T47D (cell line): ENCODE measurements around the gene TBC1D23.
"Not testable (repeated sequence)": the region's sequence is repeated elsewhere in the genome, so short reads cannot be mapped to it uniquely, and the experiment has no call there.

Experiments
- DNase-seq, 2 experiments: peaks; one replicate each; pipeline versions ENCODE4 v3.0.0 to v3.0.0-alpha.2; 2011 to 2012; ENCODE audit warnings: low read depth in 1 of 2, low spot score in 1 of 2
- JUND ChIP-seq: IDR thresholded peaks from 2 replicates; pipeline ENCODE4 v1.6.1; 2012; ENCODE audit warnings: low read depth
- in situ Hi-C: cut with HindIII; loops from 2 replicates; pipeline ENCODE4 v1.10.0; 2016; ENCODE audit warnings: low sequenced_read_pairs, low pct_unique_long_range_greater_than_20kb

TBC1D23 gene

DNA sequence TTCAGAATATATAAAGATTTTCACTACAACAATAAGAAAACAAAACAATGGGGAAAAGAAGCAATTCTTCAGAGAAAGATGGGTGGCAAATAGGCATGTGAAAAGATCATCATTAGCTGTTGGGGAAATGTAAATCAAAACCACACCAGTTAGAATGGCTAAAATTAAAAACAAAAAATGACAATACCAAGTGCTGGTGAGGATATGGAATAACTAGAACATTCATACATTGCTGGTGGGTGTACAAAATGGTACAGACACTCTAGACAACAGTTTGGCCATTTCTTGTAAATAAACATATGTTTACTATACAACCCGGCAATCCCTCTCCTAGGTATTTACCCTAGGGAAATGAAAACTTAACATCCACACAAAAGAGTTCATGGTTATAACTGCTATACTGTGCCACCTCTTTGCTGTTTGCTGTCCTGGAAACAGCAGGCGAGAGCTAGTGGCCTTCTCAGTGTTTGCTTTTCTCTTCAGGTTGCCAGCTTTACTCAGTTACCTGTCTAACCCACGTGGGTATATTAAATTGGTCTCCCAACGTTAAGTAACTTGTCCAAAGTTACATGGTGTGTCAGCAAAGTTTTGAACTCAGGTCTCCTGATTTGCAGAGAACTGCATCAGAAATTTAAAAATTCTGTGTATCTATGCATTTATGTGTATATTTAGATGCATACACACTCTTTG lies 69.2 kb downstream of the TBC1D23 start:
- DNase-seq = peak; percentile 5 to 31
- in situ Hi-C loops = no loop called here
- no peak for TF ChIP-seq JUND

GRCh38 chr3:100330651-100331050 lies 69.9 kb downstream of the TBC1D23 start:
- no peak for TF ChIP-seq JUND
- in situ Hi-C loops = no loop called here
- DNase-seq = no peak

DNA sequence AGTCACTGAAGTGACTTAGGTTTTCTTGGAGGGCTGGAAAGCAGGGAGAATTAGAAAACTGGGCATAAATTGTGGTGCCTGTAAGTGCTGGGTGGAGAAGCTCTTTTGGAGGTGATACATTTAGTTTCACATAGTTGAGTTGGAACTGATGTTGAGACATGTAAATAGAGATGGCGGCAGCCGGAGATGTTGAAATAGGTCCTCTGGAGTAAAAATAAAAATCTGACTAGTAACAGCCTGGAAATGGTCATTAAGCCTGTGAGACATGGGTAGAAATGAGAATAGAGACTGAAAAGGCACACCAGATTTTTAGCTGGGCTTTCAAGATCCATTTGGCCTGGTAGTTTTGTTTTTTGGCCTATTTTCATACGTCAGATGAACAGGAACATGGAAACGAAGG lies 70.9 kb downstream of the TBC1D23 start:
- DNase-seq = no peak
- in situ Hi-C loops = no loop called here
- no peak for TF ChIP-seq JUND

DNA sequence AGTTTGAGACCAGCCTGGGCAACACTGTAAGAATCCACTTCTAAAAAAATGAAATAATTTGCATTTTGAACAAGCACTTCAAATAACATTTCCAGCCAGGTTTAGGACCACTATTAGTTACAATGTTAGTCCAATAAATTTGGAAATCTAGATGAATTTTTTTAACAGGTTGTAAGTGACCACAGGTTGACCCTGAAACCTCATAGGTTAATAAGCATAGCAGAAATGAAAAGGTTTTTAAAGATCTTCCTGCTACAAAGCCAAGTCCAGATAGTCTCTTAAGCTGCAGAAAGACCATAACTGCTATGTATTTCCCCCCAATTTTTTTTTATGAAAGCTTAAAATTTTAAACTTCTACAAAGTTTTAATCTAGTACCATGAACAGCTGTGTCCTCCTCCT lies 72.3 kb downstream of the TBC1D23 start:
- no peak for DNase-seq
- in situ Hi-C loops = no loop called here
- no peak for TF ChIP-seq JUND

- DNase-seq = no peak
- in situ Hi-C loops = no loop called here
- no peak for TF ChIP-seq JUND
These were observed 73.2 kb downstream of the TBC1D23 start for GRCh38 chr3:100333970-100334487.

GRCh38 chr3:100334488-100335351 lies 73.9 kb downstream of the TBC1D23 start, which contains the start of gene NIT2:
Gene NIT2 (plus strand): TSS chr3:100334757. CDS start chr3:100334792, 35 bp downstream.
- in situ Hi-C loops = no loop called here
- no peak for TF ChIP-seq JUND
- peak; percentile 88 to 93 for DNase-seq

DNA sequence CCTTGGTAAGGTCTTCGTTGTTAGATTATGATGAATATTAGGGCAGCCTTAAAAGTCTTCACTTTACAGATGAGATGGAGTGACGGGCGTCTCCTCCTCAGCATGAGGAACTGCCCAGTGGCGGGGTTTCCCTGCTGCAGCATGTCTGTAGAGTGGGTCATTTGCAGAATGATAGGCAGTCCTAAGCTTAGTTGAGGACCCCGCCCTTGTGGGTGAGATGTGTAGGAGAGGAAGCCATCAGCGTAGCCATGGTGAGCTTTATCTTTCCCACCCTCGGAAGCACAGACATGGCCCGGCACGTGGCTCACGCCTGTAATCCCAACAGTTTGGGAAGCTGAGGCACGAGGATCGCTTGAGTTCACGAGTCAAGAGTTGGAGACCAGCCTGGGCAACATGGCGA lies 74.6 kb downstream of the TBC1D23 start:
- no peak for TF ChIP-seq JUND
- in situ Hi-C loops = no loop called here
- peak in 1 of 2 experiments; percentile 14 for DNase-seq

DNA sequence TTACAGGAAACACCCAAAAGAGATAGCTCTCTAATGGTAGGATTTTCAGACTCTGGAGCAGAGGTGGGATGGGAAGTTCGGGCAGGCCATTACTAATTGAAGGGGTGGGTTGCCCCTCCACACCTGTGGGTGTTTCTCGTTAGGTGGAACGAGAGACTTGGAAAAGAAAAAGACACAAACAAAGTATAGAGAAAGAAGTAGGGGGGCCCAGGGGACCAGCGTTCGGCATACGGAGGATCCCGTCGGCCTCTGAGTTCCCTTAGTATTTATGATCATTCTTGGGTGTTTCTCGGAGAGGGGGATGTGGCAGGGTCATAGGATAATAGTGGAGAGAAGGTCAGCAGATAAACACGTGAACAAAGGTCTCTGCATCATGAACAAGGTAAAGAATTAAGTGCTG lies 75.4 kb downstream of the TBC1D23 start:
- in situ Hi-C loops, DNase-seq: not testable (repeated sequence)

- TF ChIP-seq JUND = no peak
- in situ Hi-C loops = no loop called here
- DNase-seq = no peak
These were observed 78.1 kb downstream of the TBC1D23 start for GRCh38 chr3:100338911-100339310.

GRCh38 chr3:100339786-100340185 lies 79.0 kb downstream of the TBC1D23 start:
- in situ Hi-C loops = no loop called here
- DNase-seq = no peak
- TF ChIP-seq JUND = no peak

GRCh38 chr3:100340527-100340926 lies 79.7 kb downstream of the TBC1D23 start:
- no peak for TF ChIP-seq JUND
- no peak for DNase-seq
- in situ Hi-C loops = no loop called here

DNA sequence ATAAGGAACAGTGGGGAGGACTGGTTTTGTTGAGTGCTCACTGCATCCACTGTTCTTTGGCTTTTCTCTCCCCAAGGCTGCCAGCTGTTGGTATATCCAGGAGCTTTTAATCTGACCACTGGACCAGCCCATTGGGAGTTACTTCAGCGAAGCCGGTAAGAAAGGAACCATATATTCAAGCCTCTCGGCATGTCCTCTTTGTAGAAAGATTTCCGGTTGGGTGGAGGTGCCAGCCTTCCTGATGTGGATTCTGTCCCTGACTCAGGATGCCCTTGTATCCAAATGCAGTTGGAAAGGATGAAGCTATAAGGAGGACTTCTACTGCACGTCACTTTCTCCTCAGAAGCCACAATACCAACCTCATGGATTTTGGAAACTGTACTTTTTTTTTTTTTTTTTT lies 87.9 kb downstream of the TBC1D23 start:
- in situ Hi-C loops = no loop called here
- no peak for DNase-seq
- TF ChIP-seq JUND = no peak

DNA sequence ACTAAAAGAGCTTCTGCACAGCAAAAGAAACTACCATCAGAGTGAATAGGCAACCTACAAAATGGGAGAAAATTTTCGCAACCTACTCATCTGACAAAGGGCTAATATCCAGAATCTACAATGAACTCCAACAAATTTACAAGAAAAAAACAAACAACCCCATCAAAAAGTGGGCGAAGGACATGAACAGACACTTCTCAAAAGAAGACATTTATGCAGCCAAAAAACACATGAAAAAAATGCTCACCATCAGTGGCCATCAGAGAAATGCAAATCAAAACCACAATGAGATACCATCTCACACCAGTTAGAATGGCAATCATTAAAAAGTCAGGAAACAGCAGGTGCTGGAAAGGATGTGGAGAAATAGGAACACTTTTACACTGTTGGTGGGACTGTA lies 91.0 kb downstream of the TBC1D23 start:
- DNase-seq, in situ Hi-C loops: not testable (repeated sequence)
